ES-I3 (cell line): ENCODE measurements around the gene RGS7.
"Not testable (repeated sequence)": the region's sequence is repeated elsewhere in the genome, so short reads cannot be mapped to it uniquely, and the experiment has no call there.

Experiments
- H3K36me3 ChIP-seq: 2 replicates; pipeline ENCODE4 v1.6.1; 2013; ENCODE audit warnings: mild to moderate bottlenecking, low read length, control low read depth, moderate library complexity; ENCODE audit not compliant: insufficient read depth
- H3K4me1 ChIP-seq: 2 replicates; pipeline ENCODE4 v1.6.1; 2013; ENCODE audit warnings: mild to moderate bottlenecking, control low read depth, low read length; ENCODE audit not compliant: insufficient read depth
- H3K9ac ChIP-seq: 2 replicates; pipeline ENCODE4 v1.6.1; 2013; ENCODE audit warnings: low read depth, mild to moderate bottlenecking, low read length, moderate library complexity
- H3K9me3 ChIP-seq: 2 replicates; pipeline ENCODE4 v1.6.1; 2013; ENCODE audit warnings: mild to moderate bottlenecking, low read length, moderate library complexity; ENCODE audit not compliant: control insufficient read depth, insufficient read depth

The RGS7 gene

GRCh38 chr1:241142493-241142892, 214.5 kb downstream of the RGS7 start:
- Histone ChIP-seq H3K9me3 (peaks cover 13% of the 10 kb centered on the region), H3K36me3 (no peaks in the 10 kb centered on the region; the same call in 1 of the 2 replicates), H3K4me1 (no peaks in the 10 kb centered on the region), H3K9ac (no peak overlapping the region)

- H3K36me3 ChIP-seq: not testable (repeated sequence)
- H3K9me3 ChIP-seq: peaks cover 13% of the 10 kb centered on the region
Observed at GRCh38 chr1:241141646-241142045, 215.4 kb downstream of the RGS7 start.

GRCh38 chr1:241140670-241141069, 216.3 kb downstream of the RGS7 start:
- Histone ChIP-seq H3K9ac (no peak overlapping the region), H3K9me3 (peaks cover 13% of the 10 kb centered on the region), H3K36me3 (no peaks in the 10 kb centered on the region), H3K4me1 (no peaks in the 10 kb centered on the region)

More at GRCh38 chr1:241141646-241142045, 215.4 kb downstream of the RGS7 start:
- H3K9ac ChIP-seq, H3K4me1 ChIP-seq: not testable (repeated sequence)

- Histone ChIP-seq H3K4me1 (no peaks in the 10 kb centered on the region), H3K9ac (no peak overlapping the region), H3K9me3 (peaks cover 13% of the 10 kb centered on the region), H3K36me3 (no peaks in the 10 kb centered on the region)
Observed at GRCh38 chr1:241139047-241139446, 218.0 kb downstream of the RGS7 start.

- Histone ChIP-seq H3K9ac (no peak overlapping the region), H3K36me3 (no peaks in the 10 kb centered on the region), H3K9me3 (peaks cover 7% of the 10 kb centered on the region; the same call in 1 of the 2 replicates), H3K4me1 (no peaks in the 10 kb centered on the region)
Observed at GRCh38 chr1:241138248-241138647, 218.8 kb downstream of the RGS7 start.

GRCh38 chr1:241136389-241136788, 220.6 kb downstream of the RGS7 start:
- no peaks in the 10 kb centered on the region for H3K36me3 ChIP-seq
- no peak overlapping the region for H3K9ac ChIP-seq
- H3K9me3 ChIP-seq: no peaks in the 10 kb centered on the region; the same call in 1 of the 2 replicates
- H3K4me1 ChIP-seq: no peaks in the 10 kb centered on the region

- Histone ChIP-seq H3K9me3 (no peaks in the 10 kb centered on the region), H3K9ac (no peak overlapping the region), H3K36me3 (no peaks in the 10 kb centered on the region), H3K4me1 (peaks cover 9% of the 10 kb centered on the region; the same call in 1 of the 2 replicates)
Observed at GRCh38 chr1:241131636-241132194, 225.3 kb downstream of the RGS7 start.

- H3K9ac ChIP-seq: no peak overlapping the region
- peaks cover 9% of the 10 kb centered on the region; the same call in 1 of the 2 replicates for H3K4me1 ChIP-seq
- no peaks in the 10 kb centered on the region for H3K36me3 ChIP-seq
- no peaks in the 10 kb centered on the region for H3K9me3 ChIP-seq
Observed at GRCh38 chr1:241130881-241131280, 226.1 kb downstream of the RGS7 start.

- H3K9me3 ChIP-seq: no peaks in the 10 kb centered on the region
- no peak overlapping the region for H3K9ac ChIP-seq
- H3K36me3 ChIP-seq: no peaks in the 10 kb centered on the region
- peaks cover 9% of the 10 kb centered on the region; the same call in 1 of the 2 replicates for H3K4me1 ChIP-seq
Observed at GRCh38 chr1:241129207-241129960, 227.6 kb downstream of the RGS7 start.

GRCh38 chr1:241125286-241125685, 231.7 kb downstream of the RGS7 start:
- Histone ChIP-seq H3K36me3 (no peaks in the 10 kb centered on the region), H3K9ac (no peak overlapping the region), H3K4me1 (peaks cover 9% of the 10 kb centered on the region; the same call in 1 of the 2 replicates), H3K9me3 (no peaks in the 10 kb centered on the region)

GRCh38 chr1:241118049-241118448, 239.0 kb downstream of the RGS7 start:
- H3K9ac ChIP-seq: no peak overlapping the region
- peaks cover 7% of the 10 kb centered on the region; the same call in 1 of the 2 replicates for H3K4me1 ChIP-seq

GRCh38 chr1:241115784-241116183, 241.2 kb downstream of the RGS7 start:
- Histone ChIP-seq H3K4me1 (peaks cover 7% of the 10 kb centered on the region; the same call in 1 of the 2 replicates), H3K9ac (no peak overlapping the region), H3K9me3 (no peaks in the 10 kb centered on the region), H3K36me3 (no peaks in the 10 kb centered on the region)

More at GRCh38 chr1:241118049-241118448, 239.0 kb downstream of the RGS7 start:
- Histone ChIP-seq H3K36me3 (no peaks in the 10 kb centered on the region), H3K9me3 (no peaks in the 10 kb centered on the region)

GRCh38 chr1:241114699-241115233, 242.2 kb downstream of the RGS7 start:
- H3K4me1 ChIP-seq: peaks cover 7% of the 10 kb centered on the region; the same call in 1 of the 2 replicates
- no peaks in the 10 kb centered on the region for H3K9me3 ChIP-seq
- H3K9ac ChIP-seq: no peak overlapping the region
- no peaks in the 10 kb centered on the region for H3K36me3 ChIP-seq

- Histone ChIP-seq H3K36me3 (no peaks in the 10 kb centered on the region), H3K9me3 (no peaks in the 10 kb centered on the region), H3K4me1 (peaks cover 13% of the 10 kb centered on the region), H3K9ac (no peak overlapping the region)
Observed at GRCh38 chr1:241113557-241113956, 243.4 kb downstream of the RGS7 start.

GRCh38 chr1:241109039-241109438, 248.0 kb downstream of the RGS7 start:
- H3K36me3 ChIP-seq: no peaks in the 10 kb centered on the region
- H3K9ac ChIP-seq: no peak overlapping the region
- peaks cover 16% of the 10 kb centered on the region for H3K4me1 ChIP-seq
- no peaks in the 10 kb centered on the region for H3K9me3 ChIP-seq
